Neuronal stem cell (in vitro differentiated cells): ENCODE data around the gene ROMO1.

Experiments
- DNase-seq: peaks from one replicate; pipeline ENCODE4 v3.0.0-alpha.2; 2013; ENCODE audit warnings: low spot score
- H2AFZ ChIP-seq: one replicate; pipeline ENCODE4 v1.6.1; 2013; ENCODE audit warnings: mild to moderate bottlenecking, low read length, inconsistent platforms
- H2AK5ac ChIP-seq: 2 replicates; pipeline ENCODE4 v1.6.1; 2013; ENCODE audit warnings: low read depth, mild to moderate bottlenecking, inconsistent platforms, low read length, moderate library complexity, mixed read lengths
- H2BK120ac ChIP-seq: 2 replicates; pipeline ENCODE4 v1.6.1; 2013; ENCODE audit warnings: low read depth, mild to moderate bottlenecking, inconsistent platforms, low read length, moderate library complexity, mixed read lengths
- H2BK12ac ChIP-seq: one replicate; pipeline ENCODE4 v1.6.1; 2013; ENCODE audit warnings: low read length, inconsistent platforms
- H2BK15ac ChIP-seq: 2 replicates; pipeline ENCODE4 v1.6.1; 2013; ENCODE audit warnings: mild to moderate bottlenecking, low read length, inconsistent platforms, mixed read lengths
- H2BK5ac ChIP-seq: one replicate; pipeline ENCODE4 v1.6.1; 2013; ENCODE audit warnings: inconsistent platforms, mild to moderate bottlenecking, low read length, moderate library complexity
- H3K14ac ChIP-seq: one replicate; pipeline ENCODE4 v1.6.1; 2013; ENCODE audit warnings: low read length, inconsistent platforms
- H3K18ac ChIP-seq: 2 replicates; pipeline ENCODE4 v1.6.1; 2013; ENCODE audit warnings: low read length, inconsistent platforms
- H3K23ac ChIP-seq: 2 replicates; pipeline ENCODE4 v1.6.1; 2013; ENCODE audit warnings: low read depth, mild to moderate bottlenecking, mixed read lengths, low read length, inconsistent platforms; ENCODE audit not compliant: poor library complexity
- H3K27ac ChIP-seq: replicated peaks from 3 replicates; pipeline ENCODE4 v1.5.1; 2013; ENCODE audit warnings: low read length, inconsistent platforms
- H3K27me3 ChIP-seq, 3 experiments: 2 replicates each; pipeline ENCODE4 v1.6.1; 2013; ENCODE audit warnings: low read length in 3 of 3, mild to moderate bottlenecking in 2 of 3, inconsistent platforms in 1 of 3, low read depth in 1 of 3, mixed read lengths in 1 of 3, moderate library complexity in 1 of 3; ENCODE audit not compliant: control insufficient read depth in 3 of 3, insufficient read depth in 3 of 3
- H3K36me3 ChIP-seq, 2 donors: replicated peaks in 1 of 2; 2 replicates each; pipeline ENCODE4 v1.6.1; 2013; ENCODE audit warnings: low read length in 2 of 2; ENCODE audit not compliant: control insufficient read depth in 2 of 2, insufficient read depth in 2 of 2
- H3K4ac ChIP-seq: 2 replicates; pipeline ENCODE4 v1.6.1; 2013; ENCODE audit warnings: inconsistent platforms, mild to moderate bottlenecking, low read length, moderate library complexity
- H3K4me1 ChIP-seq, 2 donors: 1 replicate in 1 of 2; 2 replicates in 1 of 2; pipeline ENCODE4 v1.6.1; 2013; ENCODE audit warnings: low read length in 2 of 2, low read depth in 1 of 2; ENCODE audit not compliant: control insufficient read depth in 2 of 2, insufficient read depth in 1 of 2
- H3K4me2 ChIP-seq: one replicate; pipeline ENCODE4 v1.6.1; 2013; ENCODE audit warnings: mild to moderate bottlenecking, low read length, inconsistent platforms; ENCODE audit not compliant: insufficient read depth, poor library complexity, severe bottlenecking
- H3K4me3 ChIP-seq, 2 donors: 2 replicates each; pipeline ENCODE4 v1.5.1; 2013; ENCODE audit warnings: low read length in 2 of 2, mild to moderate bottlenecking in 2 of 2, inconsistent platforms in 1 of 2, moderate library complexity in 1 of 2
- H3K79me1 ChIP-seq: one replicate; pipeline ENCODE4 v1.6.1; 2013; ENCODE audit warnings: low read depth, mild to moderate bottlenecking, inconsistent platforms, low read length, moderate library complexity
- H3K9ac ChIP-seq: one replicate; pipeline ENCODE4 v1.6.1; 2013; ENCODE audit warnings: mild to moderate bottlenecking, low read depth, low read length, inconsistent platforms; ENCODE audit not compliant: poor library complexity
- H3K9me3 ChIP-seq, 2 donors: replicated peaks in 1 of 2; 2 replicates each; pipeline versions ENCODE3 to v1.6.1; 2013; ENCODE audit warnings: low read length in 2 of 2, mild to moderate bottlenecking in 2 of 2, inconsistent platforms in 1 of 2, low read depth in 1 of 2, mixed read lengths in 1 of 2, moderate library complexity in 1 of 2; ENCODE audit not compliant: control insufficient read depth in 2 of 2, insufficient read depth in 1 of 2
- H4K8ac ChIP-seq: one replicate; pipeline ENCODE4 v1.6.1; 2013; ENCODE audit warnings: low read depth, mild to moderate bottlenecking, inconsistent platforms, low read length, moderate library complexity
- H4K91ac ChIP-seq: one replicate; pipeline ENCODE4 v1.6.1; 2013; ENCODE audit warnings: low read length, low read depth, mild to moderate bottlenecking, inconsistent platforms; ENCODE audit not compliant: poor library complexity
- WGBS, 2 donors: extraction: QIAGEN DNeasy Blood & Tissue Kit; methylation state at CpG; one replicate each; pipeline ENCODE4 v1.1.7; 2013; ENCODE audit warnings: missing lambda C conversion rate in 2 of 2, mixed read lengths in 1 of 2; ENCODE audit not compliant: insufficient read length in 2 of 2, insufficient replicate concordance in 1 of 2; ENCODE audit errors: extremely low coverage in 2 of 2; 5-methylcytosine and 5-hydroxymethylcytosine counted together

Gene ROMO1

GRCh38 chr20:35730583-35731468 is 31.6 kb downstream of the ROMO1 start:
- H3K4me2 ChIP-seq, result no peak overlapping the region
- no peak overlapping the region for H4K91ac ChIP-seq
- H2AFZ ChIP-seq, result no peak overlapping the region
- H3K79me1 ChIP-seq, result peaks cover 4% of the 10 kb centered on the region
- H3K14ac ChIP-seq, result no peak overlapping the region
- no peak overlapping the region for H2BK120ac ChIP-seq
- no peak overlapping the region for H3K27ac ChIP-seq
- H3K18ac ChIP-seq, result no peak overlapping the region
- H3K4me3 ChIP-seq, result no peak overlapping the region
- H4K8ac ChIP-seq, result no peak overlapping the region
- no peak overlapping the region for H2AK5ac ChIP-seq
- no peaks in the 10 kb centered on the region for H3K9me3 ChIP-seq
- no peak for DNase-seq
- H3K36me3 ChIP-seq, result peaks cover 31 to 98% of the 10 kb centered on the region in 2 donors
- H3K9ac ChIP-seq, result no peak overlapping the region
- H3K27me3 ChIP-seq, result no peaks in the 10 kb centered on the region
- H3K23ac ChIP-seq, result no peak overlapping the region
- no peak overlapping the region for H2BK12ac ChIP-seq
- H2BK15ac ChIP-seq, result no peak overlapping the region
- no peaks in the 10 kb centered on the region for H3K4me1 ChIP-seq
- H3K4ac ChIP-seq, result no peak overlapping the region
- WGBS, 2 donors, result no CpG with 5 or more reads among the region's 4 CpGs
- H2BK5ac ChIP-seq, result no peak overlapping the region

- H2BK120ac ChIP-seq, result no peak overlapping the region
Measured at GRCh38 chr20:35731469-35731788, 32.2 kb downstream of the ROMO1 start.

DNA sequence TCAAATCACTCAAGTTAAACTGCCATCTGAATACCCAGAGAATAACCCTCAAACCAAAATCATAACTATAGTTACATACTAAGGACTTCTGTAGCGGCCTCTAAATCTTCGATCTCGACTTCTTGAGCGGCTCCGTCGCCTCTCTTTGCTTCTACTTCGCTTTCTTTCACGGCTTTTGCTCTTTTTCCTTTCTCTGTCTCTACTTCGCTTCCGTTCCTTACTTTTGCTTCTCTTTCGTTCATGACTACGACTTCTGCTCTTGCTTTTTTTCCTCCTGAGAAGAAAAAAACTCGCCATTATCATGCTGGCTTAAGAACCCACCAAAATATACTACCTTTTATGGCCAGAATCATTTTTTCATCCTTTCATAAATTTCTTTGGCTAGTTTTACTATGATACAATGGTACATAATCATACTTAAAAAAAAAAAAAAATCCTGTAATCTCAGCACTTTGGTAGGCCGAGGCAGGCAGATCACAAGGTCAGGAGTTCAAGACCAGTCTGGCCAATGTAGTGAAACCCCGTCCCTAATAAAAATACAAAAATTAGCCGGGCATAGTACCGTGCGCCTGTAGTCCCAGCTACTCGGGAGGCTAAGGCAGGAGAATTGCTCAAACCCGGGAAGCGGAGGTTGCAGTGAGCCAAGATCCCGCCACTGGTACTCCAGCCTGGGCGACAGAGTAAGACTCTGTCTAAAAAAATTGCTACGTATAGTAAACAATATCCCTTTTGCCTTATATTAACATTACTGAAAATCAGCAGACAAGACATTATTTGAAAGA is 32.8 kb downstream of the ROMO1 start:
- no peak overlapping the region for H3K4me2 ChIP-seq
- no peak overlapping the region for H3K14ac ChIP-seq
- H3K4me3 ChIP-seq, result no peak overlapping the region
- no peak overlapping the region for H4K8ac ChIP-seq
- no peak overlapping the region for H3K9ac ChIP-seq
- no peaks in the 10 kb centered on the region for H3K9me3 ChIP-seq
- H3K27ac ChIP-seq, result no peak overlapping the region
- no CpG with 5 or more reads among the region's 24 CpGs for WGBS, 2 donors
- H3K27me3 ChIP-seq, result no peaks in the 10 kb centered on the region
- DNase-seq, result no peak
- no peak overlapping the region for H2BK15ac ChIP-seq
- H2BK12ac ChIP-seq, result no peak overlapping the region
- no peak overlapping the region for H2AK5ac ChIP-seq
- peaks cover 1% of the 10 kb centered on the region for H3K79me1 ChIP-seq
- H2BK120ac ChIP-seq, result no peak overlapping the region
- H2BK5ac ChIP-seq, result no peak overlapping the region
- H3K18ac ChIP-seq, result no peak overlapping the region
- no peak overlapping the region for H3K23ac ChIP-seq
- no peak overlapping the region for H4K91ac ChIP-seq
- H3K4ac ChIP-seq, result no peak overlapping the region
- H3K36me3 ChIP-seq, result peaks cover 27 to 98% of the 10 kb centered on the region in 2 donors
- no peak overlapping the region for H2AFZ ChIP-seq
- H3K4me1 ChIP-seq, result no peaks in the 10 kb centered on the region

More at GRCh38 chr20:35731469-35731788, 32.2 kb downstream of the ROMO1 start:
- Histone ChIP-seq H2BK15ac (no peak overlapping the region), H3K9me3 (no peaks in the 10 kb centered on the region), H2BK12ac (no peak overlapping the region), H3K18ac (no peak overlapping the region), H2BK5ac (no peak overlapping the region), H3K4me1 (no peaks in the 10 kb centered on the region), H2AK5ac (no peak overlapping the region), H4K91ac (no peak overlapping the region), H3K79me1 (peaks cover 1% of the 10 kb centered on the region), H3K27ac (no peak overlapping the region), H3K36me3 (peaks cover 31 to 98% of the 10 kb centered on the region in 2 donors), H2AFZ (no peak overlapping the region), H3K27me3 (no peaks in the 10 kb centered on the region), H3K4ac (no peak overlapping the region), H4K8ac (no peak overlapping the region), H3K14ac (no peak overlapping the region), H3K4me2 (no peak overlapping the region), H3K9ac (no peak overlapping the region), H3K23ac (no peak overlapping the region), H3K4me3 (no peak overlapping the region)
- no CpG with 5 or more reads among the region's 2 CpGs for WGBS, 2 donors
- no peak for DNase-seq

- H2AK5ac ChIP-seq, result no peak overlapping the region
- H2BK120ac ChIP-seq, result no peak overlapping the region
- H2BK5ac ChIP-seq, result no peak overlapping the region
- no peak overlapping the region for H2AFZ ChIP-seq
- H3K9ac ChIP-seq, result no peak overlapping the region
- H3K4me1 ChIP-seq, result no peaks in the 10 kb centered on the region
- H3K4ac ChIP-seq, result no peak overlapping the region
- no peak overlapping the region for H3K27ac ChIP-seq
- no peak overlapping the region for H4K91ac ChIP-seq
- no peaks in the 10 kb centered on the region for H3K9me3 ChIP-seq
- no peak overlapping the region for H3K4me2 ChIP-seq
- H2BK12ac ChIP-seq, result no peak overlapping the region
- no peak overlapping the region for H3K18ac ChIP-seq
- DNase-seq, result no peak
- H3K36me3 ChIP-seq, result peaks cover 28 to 99% of the 10 kb centered on the region in 2 donors
- no peak overlapping the region for H3K23ac ChIP-seq
- peaks cover 1% of the 10 kb centered on the region for H3K79me1 ChIP-seq
- no peak overlapping the region for H3K4me3 ChIP-seq
- H2BK15ac ChIP-seq, result no peak overlapping the region
- H3K27me3 ChIP-seq, result no peaks in the 10 kb centered on the region
- WGBS, 2 donors, result no CpG with 5 or more reads among the region's 1 CpG
- H4K8ac ChIP-seq, result no peak overlapping the region
- H3K14ac ChIP-seq, result no peak overlapping the region
Measured at GRCh38 chr20:35732644-35732982, 33.4 kb downstream of the ROMO1 start.
